ENCODE results near the gene ZNF845.

DNA sequence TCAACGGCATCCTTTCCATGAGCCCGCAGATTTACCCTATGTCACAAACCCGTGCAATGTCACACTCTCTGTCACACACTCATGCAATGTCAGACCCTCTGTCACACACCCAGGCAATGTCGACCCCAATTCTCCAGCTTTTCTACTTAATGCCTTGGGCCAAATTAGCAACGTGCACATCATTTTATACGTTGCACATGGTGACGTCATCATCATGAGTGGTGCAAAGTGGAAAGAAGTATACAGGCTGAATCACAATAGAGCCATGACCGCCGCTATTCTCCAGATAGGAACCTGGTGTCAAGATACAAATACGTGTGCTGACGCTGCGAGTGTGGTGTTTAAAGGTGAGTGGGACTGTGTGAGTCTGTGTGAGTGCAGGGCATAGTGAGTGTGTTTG lies 21.7 kb upstream of the ZNF845 start:
- TF ChIP-seq SREBF2 (IDR thresholded peaks at IDR 0.05; ENCODE audit: low read length) (no peak), STAT1 (conservative IDR thresholded peaks at IDR 0.05) (no peak), POLR2A (IDR thresholded peaks at IDR 0.05; ENCODE audit: low read depth, low read length) (no peak), IRF3 (IDR thresholded peaks at IDR 0.05) (no peak), CBFB (IDR thresholded peaks at IDR 0.05; ENCODE audit: low read depth) (no peak), GABPA (IDR thresholded peaks at IDR 0.05; ENCODE audit: low read depth) (no peak), KDM1A (IDR thresholded peaks at IDR 0.05; ENCODE audit: borderline replicate concordance) (no peak)
- TF ChIP-seq, protein P1, sequence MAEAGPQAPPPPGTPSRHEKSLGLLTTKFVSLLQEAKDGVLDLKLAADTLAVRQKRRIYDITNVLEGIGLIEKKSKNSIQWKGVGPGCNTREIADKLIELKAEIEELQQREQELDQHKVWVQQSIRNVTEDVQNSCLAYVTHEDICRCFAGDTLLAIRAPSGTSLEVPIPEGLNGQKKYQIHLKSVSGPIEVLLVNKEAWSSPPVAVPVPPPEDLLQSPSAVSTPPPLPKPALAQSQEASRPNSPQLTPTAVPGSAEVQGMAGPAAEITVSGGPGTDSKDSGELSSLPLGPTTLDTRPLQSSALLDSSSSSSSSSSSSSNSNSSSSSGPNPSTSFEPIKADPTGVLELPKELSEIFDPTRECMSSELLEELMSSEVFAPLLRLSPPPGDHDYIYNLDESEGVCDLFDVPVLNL (IDR thresholded peaks at IDR 0.05; ENCODE audit: low read depth, low read length) = no peak

Measured in GM12878 (cell line).